Gastroesophageal sphincter (tissue), 4 donors: ENCODE results near the gene DDX5. TPM values are rescaled to one million over a fixed set of nuclear protein-coding genes. Genes with fewer than 3 reads are reported as not detected.

Experiments
- ATAC-seq: fragments of 150-250 bp; one replicate; pipeline ENCODE4 v1.9.1; 2016; ENCODE audit warnings: mild to moderate bottlenecking, moderate library complexity
- H3K27ac ChIP-seq, 4 donors: fragments of 200-600 bp; sonication (generic) in 3 of 4; 1 replicate in 3 of 4; 2 replicates in 1 of 4; pipeline ENCODE4 v1.5.1; 2016 to 2019
- H3K27me3 ChIP-seq: fragments of 200-600 bp; sonication (generic); one replicate; pipeline ENCODE4 v1.5.1; 2019
- H3K36me3 ChIP-seq, 2 donors: fragments of 200-600 bp; sonication (generic); one replicate each; pipeline ENCODE4 v1.5.1; 2019; ENCODE audit warnings: control low read depth in 1 of 2
- H3K4me1 ChIP-seq, 3 donors: fragments of 200-600 bp; sonication (generic); 1 replicate in 2 of 3; 2 replicates in 1 of 3; pipeline ENCODE4 v1.5.1; 2016 to 2019; ENCODE audit warnings: control low read depth in 2 of 3
- H3K4me3 ChIP-seq, 2 donors: fragments of 200-600 bp; sonication (generic); one replicate each; pipeline ENCODE4 v1.5.1; 2019; ENCODE audit warnings: mild to moderate bottlenecking in 1 of 2, moderate library complexity in 1 of 2
- H3K9me3 ChIP-seq, 3 donors: fragments of 200-600 bp; sonication (generic); one replicate each; pipeline ENCODE4 v1.5.1; 2017 to 2019; ENCODE audit warnings: control low read depth in 2 of 3
- CTCF ChIP-seq, 4 experiments: fragments of 200-600 bp in 2 of 4; fragments of 450-650 bp in 2 of 4; sonication (generic) in 1 of 4; IDR thresholded peaks; one replicate each; pipeline ENCODE4 v1.5.1; 2017 to 2019; ENCODE audit warnings: antibody characterized with exemption in 4 of 4, mild to moderate bottlenecking in 2 of 4, moderate library complexity in 2 of 4
- EP300 ChIP-seq: sonication (generic); formaldehyde crosslinking; IDR thresholded peaks from one replicate; pipeline ENCODE4 v1.6.1; 2017; ENCODE audit warnings: antibody characterized with exemption, mild to moderate bottlenecking
- POLR2A ChIP-seq, 2 donors: fragments of 450-650 bp; IDR thresholded peaks; one replicate each; pipeline ENCODE4 v1.6.1; 2017; ENCODE audit warnings: antibody characterized with exemption in 2 of 2, mild to moderate bottlenecking in 2 of 2, moderate library complexity in 1 of 2
- POLR2AphosphoS5 ChIP-seq: sonication (generic); formaldehyde crosslinking; IDR thresholded peaks from one replicate; pipeline ENCODE4 v1.6.1; 2017; ENCODE audit warnings: antibody characterized with exemption
- WGBS, 2 donors: methylation state at CpG; one replicate each; pipeline ENCODE4 v1.1.5; 2018; ENCODE audit warnings: low coverage in 1 of 2; 5-methylcytosine and 5-hydroxymethylcytosine counted together
- total RNA-seq, 4 donors: library from RNA; depleted of rRNA; stranded (reverse); fragments of >200 nt; gene quantifications; one replicate each; pipeline ENCODE4 v1.1.0, GENCODE V29; 2016

Gene DDX5
- total RNA-seq, 4 donors from 2014 or later, result 585 to 908 (median 632) TPM

- peaks cover 2 to 55% of the 10 kb centered on the region in 2 donors for H3K36me3 ChIP-seq
- peaks cover 0 to 37% (median 10%) of the 10 kb centered on the region in 3 donors for H3K4me1 ChIP-seq
- H3K4me3 ChIP-seq, result no peak overlapping the region
- H3K27ac ChIP-seq, result no peak overlapping the region
- H3K27me3 ChIP-seq, result no peaks in the 10 kb centered on the region
- TF ChIP-seq POLR2A (IDR thresholded peaks at IDR 0.05) (no peak), POLR2AphosphoS5 (no peak), EP300 (no peak), CTCF (IDR thresholded peaks at IDR 0.05) (no peak)
- H3K9me3 ChIP-seq, result no peaks in the 10 kb centered on the region
- WGBS, 2 donors, result 59 to 73% methylated on average over 3 of the region's 3 CpGs
- ATAC-seq, result no peak
Observed at GRCh38 chr17:64491994-64492393, 14.1 kb downstream of the DDX5 start.

- H3K4me3 ChIP-seq, result no peak overlapping the region
- no peaks in the 10 kb centered on the region for H3K9me3 ChIP-seq
- peak; percentile 21 to 48 (median 40) for TF ChIP-seq CTCF (IDR thresholded peaks at IDR 0.05)
- TF ChIP-seq EP300, result no peak
- H3K4me1 ChIP-seq, result peaks cover 0 to 35% (median 10%) of the 10 kb centered on the region in 3 donors
- H3K36me3 ChIP-seq, result peaks cover 2 to 56% of the 10 kb centered on the region in 2 donors
- no peak for ATAC-seq
- H3K27ac ChIP-seq, result no peak overlapping the region
- WGBS, 2 donors, result 84 to 90% methylated on average over 7 to 9 of the region's 13 CpGs
- no peaks in the 10 kb centered on the region for H3K27me3 ChIP-seq
Observed at GRCh38 chr17:64491034-64491860, 14.8 kb downstream of the DDX5 start.

- Histone ChIP-seq H3K4me1 (peaks cover 0 to 6% (median 0%) of the 10 kb centered on the region in 3 donors), H3K36me3 (peaks cover 2 to 82% of the 10 kb centered on the region in 2 donors), H3K9me3 (no peaks in the 10 kb centered on the region), H3K27me3 (no peaks in the 10 kb centered on the region), H3K27ac (no peak overlapping the region), H3K4me3 (no peak overlapping the region)
- ATAC-seq, result no peak
- WGBS, 2 donors, result 95 to 100% methylated on average over 2 of the region's 2 CpGs
- TF ChIP-seq POLR2A (IDR thresholded peaks at IDR 0.05), result no peak
- no peak for TF ChIP-seq EP300
- TF ChIP-seq CTCF (IDR thresholded peaks at IDR 0.05), result no peak
Observed at GRCh38 chr17:64488301-64488700, 17.8 kb downstream of the DDX5 start.

- TF ChIP-seq EP300, result no peak
- TF ChIP-seq POLR2A (IDR thresholded peaks at IDR 0.05), result no peak
- TF ChIP-seq POLR2AphosphoS5, result no peak
- no peak for TF ChIP-seq CTCF (IDR thresholded peaks at IDR 0.05)
- Histone ChIP-seq H3K4me1 (no peaks in the 10 kb centered on the region), H3K36me3 (peaks cover 0 to 83% of the 10 kb centered on the region in 2 donors), H3K4me3 (no peak overlapping the region), H3K27me3 (no peaks in the 10 kb centered on the region), H3K9me3 (no peaks in the 10 kb centered on the region), H3K27ac (no peak overlapping the region)
- ATAC-seq, result no peak
- WGBS, 2 donors, result 86% methylated on average over 2 to 3 of the region's 3 CpGs
Observed at GRCh38 chr17:64484380-64484779, 21.7 kb downstream of the DDX5 start.

- no peaks in the 10 kb centered on the region for H3K4me1 ChIP-seq
- H3K9me3 ChIP-seq, result no peaks in the 10 kb centered on the region
- peaks cover 0 to 77% of the 10 kb centered on the region in 2 donors for H3K36me3 ChIP-seq
- H3K27me3 ChIP-seq, result no peaks in the 10 kb centered on the region
- ATAC-seq, result no peak
- no peak overlapping the region for H3K27ac ChIP-seq
- 85 to 100% methylated on average over 1 of the region's 1 CpG for WGBS, 2 donors
- TF ChIP-seq POLR2AphosphoS5 (no peak), POLR2A (IDR thresholded peaks at IDR 0.05) (no peak), EP300 (no peak), CTCF (IDR thresholded peaks at IDR 0.05) (no peak)
- H3K4me3 ChIP-seq, result no peak overlapping the region
Observed at GRCh38 chr17:64480951-64481350, 25.1 kb downstream of the DDX5 start.
